ENCODE data around the gene PSD2. TPM values are rescaled to one million over a fixed set of nuclear protein-coding genes. Genes with fewer than 3 reads are reported as not detected.

PSD2 gene
- total RNA-seq, 1 donor from 2014 or later, result 0.52 TPM

DNA sequence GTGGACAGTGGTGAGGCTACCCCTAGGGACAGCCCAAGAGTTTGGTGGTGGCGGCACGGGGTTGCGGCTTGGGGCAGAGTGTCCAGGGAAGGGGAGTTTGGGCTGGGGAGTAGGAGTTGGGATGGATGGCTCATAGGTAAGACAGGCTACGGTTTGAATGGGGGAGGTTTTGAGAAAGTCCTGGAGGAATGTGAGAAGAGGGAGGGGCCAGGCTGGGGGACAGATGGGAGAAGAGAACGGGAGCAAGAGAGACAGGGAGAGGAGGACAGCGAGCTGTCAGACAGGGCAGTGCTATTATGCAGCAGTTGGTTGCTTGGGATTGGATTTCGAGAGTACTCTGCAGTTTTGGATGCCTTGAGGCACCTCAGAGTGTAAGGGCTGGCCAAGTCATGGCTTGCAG lies 24.5 kb downstream of the PSD2 start:
- Histone ChIP-seq H3K27me3 (ENCODE audit: control insufficient read depth in 3 of 3, insufficient read depth in 3 of 3, low read length in 3 of 3) (peaks cover 0 to 9% (median 0%) of the 10 kb centered on the region in 3 donors), H3K4me1 (ENCODE audit: control insufficient read depth in 3 of 3, insufficient read depth in 3 of 3, low read length in 3 of 3) (no peaks in the 10 kb centered on the region), H3K36me3 (ENCODE audit: control insufficient read depth in 3 of 3, insufficient read depth in 3 of 3, low read length in 3 of 3) (no peaks in the 10 kb centered on the region), H3K9me3 (ENCODE audit: control insufficient read depth in 3 of 3, low read length in 3 of 3) (no peaks in the 10 kb centered on the region), H3K27ac (ENCODE audit: low read depth, low read length) (no peak overlapping the region), H3K4me3 (ENCODE audit: low read length in 3 of 3) (no peak overlapping the region), H3K9ac (ENCODE audit: low read depth in 1 of 3, low read length in 3 of 3) (no peak overlapping the region)

DNA sequence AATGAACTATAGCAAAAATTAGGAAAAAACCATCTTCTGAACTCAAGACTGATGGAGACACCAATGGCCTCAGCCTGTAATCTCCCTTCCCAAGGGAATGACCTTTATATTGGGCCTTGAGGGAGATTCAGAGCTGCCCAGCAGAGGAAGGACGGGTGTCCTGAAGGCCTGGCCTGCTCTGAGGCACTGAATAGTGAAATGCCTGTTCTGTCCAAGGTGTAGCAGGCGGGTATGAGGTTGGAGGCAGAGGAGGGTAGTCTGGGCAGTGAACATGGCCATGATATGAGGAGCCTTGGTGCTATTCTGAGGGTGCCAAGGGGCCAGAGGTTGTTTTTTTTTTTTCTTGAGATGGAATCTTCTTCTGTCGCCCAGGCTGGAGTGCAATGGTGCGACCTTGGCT lies 25.0 kb downstream of the PSD2 start:
- Histone ChIP-seq H3K36me3 (ENCODE audit: control insufficient read depth in 3 of 3, insufficient read depth in 3 of 3, low read length in 3 of 3) (no peaks in the 10 kb centered on the region), H3K9ac (ENCODE audit: low read depth in 1 of 3, low read length in 3 of 3) (no peak overlapping the region), H3K27me3 (ENCODE audit: control insufficient read depth in 3 of 3, insufficient read depth in 3 of 3, low read length in 3 of 3) (peaks cover 0 to 9% (median 0%) of the 10 kb centered on the region in 3 donors), H3K9me3 (ENCODE audit: control insufficient read depth in 3 of 3, low read length in 3 of 3) (no peaks in the 10 kb centered on the region), H3K4me3 (ENCODE audit: low read length in 3 of 3) (no peak overlapping the region), H3K4me1 (ENCODE audit: control insufficient read depth in 3 of 3, insufficient read depth in 3 of 3, low read length in 3 of 3) (no peaks in the 10 kb centered on the region), H3K27ac (ENCODE audit: low read depth, low read length) (no peak overlapping the region)

DNA sequence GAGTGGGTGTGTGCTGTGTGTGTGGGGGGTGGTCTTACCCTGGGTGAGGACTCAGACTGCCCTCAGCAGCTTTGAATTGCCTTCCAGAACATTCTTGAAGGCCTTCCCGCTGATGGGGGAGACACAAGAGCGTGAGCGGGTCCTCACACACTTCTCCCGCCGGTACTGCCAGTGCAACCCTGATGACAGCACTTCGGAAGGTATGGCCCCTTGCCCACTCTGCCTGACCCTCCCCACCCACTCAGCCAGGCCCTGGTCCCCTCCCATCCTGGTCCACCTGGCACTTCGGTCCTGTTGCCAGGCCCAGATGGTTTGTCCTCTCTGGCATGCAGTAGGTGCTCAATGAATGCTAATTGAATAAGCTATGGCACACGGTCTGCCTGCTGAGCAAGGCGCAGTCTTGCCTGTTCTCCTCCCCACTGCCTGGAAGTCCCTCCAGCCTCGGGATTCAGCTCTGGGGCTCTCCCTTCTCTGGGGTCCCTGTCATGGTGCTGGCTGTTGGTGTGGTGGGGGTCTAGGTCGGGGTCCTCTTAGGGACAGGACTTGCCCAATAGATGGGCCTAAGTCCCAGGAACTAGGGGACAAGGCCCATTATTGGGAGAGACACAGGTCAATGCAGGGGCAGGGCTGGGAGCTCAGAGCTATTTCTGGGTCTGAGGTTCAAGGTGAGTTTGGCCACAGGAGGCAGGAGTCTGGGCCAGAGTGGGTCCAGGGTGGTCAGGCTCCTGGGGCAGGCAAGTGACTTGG lies 26.4 kb downstream of the PSD2 start:
- H3K27ac ChIP-seq (ENCODE audit: low read depth, low read length), result no peak overlapping the region
- H3K4me1 ChIP-seq (ENCODE audit: control insufficient read depth in 3 of 3, insufficient read depth in 3 of 3, low read length in 3 of 3), result no peaks in the 10 kb centered on the region
- H3K4me3 ChIP-seq (ENCODE audit: low read length in 3 of 3), result no peak overlapping the region
- H3K9me3 ChIP-seq (ENCODE audit: control insufficient read depth in 3 of 3, low read length in 3 of 3), result no peaks in the 10 kb centered on the region
- H3K36me3 ChIP-seq (ENCODE audit: control insufficient read depth in 3 of 3, insufficient read depth in 3 of 3, low read length in 3 of 3), result no peaks in the 10 kb centered on the region
- H3K9ac ChIP-seq (ENCODE audit: low read depth in 1 of 3, low read length in 3 of 3), result no peak overlapping the region
- peaks cover 0 to 6% (median 0%) of the 10 kb centered on the region in 3 donors for H3K27me3 ChIP-seq (ENCODE audit: control insufficient read depth in 3 of 3, insufficient read depth in 3 of 3, low read length in 3 of 3)

DNA sequence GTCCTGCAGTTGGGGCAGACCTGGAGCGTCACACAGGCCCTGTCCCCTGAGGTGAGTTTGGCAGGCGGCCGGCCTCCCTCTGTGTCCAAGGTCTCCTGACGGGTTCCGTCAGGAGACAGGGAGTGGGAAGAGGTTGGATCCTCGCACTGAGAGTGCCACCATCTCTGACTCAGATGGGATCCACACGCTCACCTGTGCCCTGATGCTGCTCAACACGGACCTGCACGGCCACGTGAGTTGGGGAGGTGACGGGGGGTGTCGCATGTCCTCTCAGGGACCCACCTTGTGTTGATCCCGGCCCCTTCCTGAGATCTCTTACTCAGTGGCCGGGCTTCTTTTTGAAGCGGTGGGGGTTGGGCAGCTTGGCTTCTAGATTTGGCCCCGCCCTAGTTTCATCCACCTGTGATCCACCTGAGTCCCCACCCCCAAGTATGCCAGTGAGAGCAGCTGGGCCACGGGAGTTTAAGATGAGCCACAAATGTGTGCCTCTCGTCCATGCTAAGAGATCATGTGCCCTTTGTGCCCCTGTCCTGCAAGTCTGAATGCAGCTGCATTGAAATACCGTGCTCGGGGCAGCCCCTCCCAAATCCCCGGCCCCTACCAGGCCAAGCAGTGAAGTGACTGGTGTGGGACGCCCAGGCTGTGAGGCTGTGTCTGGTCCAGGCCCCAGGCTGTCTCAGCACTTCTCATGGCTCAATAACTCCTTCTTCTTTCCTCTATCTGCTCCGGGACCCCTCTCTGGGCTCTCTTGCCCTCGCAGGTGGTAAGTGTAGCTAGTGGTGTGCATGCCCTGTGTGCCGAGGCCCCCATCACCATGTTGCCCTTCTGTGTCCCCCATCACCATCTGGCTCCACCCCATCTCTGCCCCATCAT lies 27.2 kb downstream of the PSD2 start:
- Histone ChIP-seq H3K9me3 (ENCODE audit: control insufficient read depth in 3 of 3, low read length in 3 of 3) (no peaks in the 10 kb centered on the region), H3K36me3 (ENCODE audit: control insufficient read depth in 3 of 3, insufficient read depth in 3 of 3, low read length in 3 of 3) (no peaks in the 10 kb centered on the region), H3K9ac (ENCODE audit: low read depth in 1 of 3, low read length in 3 of 3) (no peak overlapping the region), H3K27ac (ENCODE audit: low read depth, low read length) (no peak overlapping the region), H3K4me3 (ENCODE audit: low read length in 3 of 3) (no peak overlapping the region), H3K27me3 (ENCODE audit: control insufficient read depth in 3 of 3, insufficient read depth in 3 of 3, low read length in 3 of 3) (peaks cover 0 to 4% (median 0%) of the 10 kb centered on the region in 3 donors), H3K4me1 (ENCODE audit: control insufficient read depth in 3 of 3, insufficient read depth in 3 of 3, low read length in 3 of 3) (no peaks in the 10 kb centered on the region)

DNA sequence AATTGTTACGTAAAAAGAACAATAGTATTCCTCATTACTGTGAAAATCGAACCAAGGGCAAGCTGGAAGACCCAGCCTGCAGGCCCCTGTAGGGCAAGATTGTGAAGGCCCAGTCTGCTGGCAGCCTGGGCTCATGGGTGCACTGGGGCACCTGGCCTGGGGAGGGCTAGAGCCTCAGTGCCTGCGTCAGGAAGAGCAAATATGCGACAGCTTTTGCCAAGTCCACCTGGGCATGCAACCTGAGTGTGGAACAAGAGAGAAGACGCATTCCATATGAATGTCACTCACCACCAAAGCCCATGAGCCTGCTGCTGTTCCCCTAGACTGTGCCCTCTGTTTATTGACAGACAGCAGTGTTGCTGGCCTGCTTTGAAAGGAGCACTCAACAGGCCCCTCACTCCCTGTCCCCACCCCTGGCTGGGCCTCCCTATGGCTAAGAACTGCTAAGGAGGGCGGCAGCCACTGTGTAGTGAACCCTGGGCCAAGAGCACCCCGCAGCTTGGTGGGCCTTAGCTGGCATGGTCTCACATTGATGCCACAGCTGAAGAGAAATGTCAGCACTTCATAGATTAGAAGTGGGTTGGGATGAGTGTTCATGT lies 28.2 kb downstream of the PSD2 start:
- Histone ChIP-seq H3K9me3 (ENCODE audit: control insufficient read depth in 3 of 3, low read length in 3 of 3) (no peaks in the 10 kb centered on the region), H3K36me3 (ENCODE audit: control insufficient read depth in 3 of 3, insufficient read depth in 3 of 3, low read length in 3 of 3) (no peaks in the 10 kb centered on the region), H3K27me3 (ENCODE audit: control insufficient read depth in 3 of 3, insufficient read depth in 3 of 3, low read length in 3 of 3) (peaks cover 0 to 4% (median 0%) of the 10 kb centered on the region in 3 donors), H3K4me1 (ENCODE audit: control insufficient read depth in 3 of 3, insufficient read depth in 3 of 3, low read length in 3 of 3) (no peaks in the 10 kb centered on the region), H3K4me3 (ENCODE audit: low read length in 3 of 3) (no peak overlapping the region), H3K27ac (ENCODE audit: low read depth, low read length) (no peak overlapping the region), H3K9ac (ENCODE audit: low read depth in 1 of 3, low read length in 3 of 3) (no peak overlapping the region)

DNA sequence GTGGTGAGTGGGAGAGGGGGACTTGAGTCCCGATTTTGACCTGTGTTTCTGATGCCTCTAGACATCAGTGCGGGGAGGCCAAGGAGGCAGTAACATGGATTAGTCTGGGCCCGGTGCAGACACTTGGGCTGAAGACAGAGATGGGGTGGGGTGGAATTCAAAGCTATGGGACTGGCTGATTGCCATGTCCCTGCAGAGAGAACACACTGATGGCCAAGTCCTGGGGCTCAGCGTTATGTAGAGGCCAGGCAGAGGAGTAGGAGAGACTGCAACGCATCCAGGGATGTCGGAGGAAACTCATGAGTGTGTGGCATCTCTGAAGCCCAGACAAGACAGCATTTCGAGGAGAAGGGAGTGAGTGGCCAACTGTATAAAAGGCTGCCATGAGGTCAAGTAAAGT lies 30.1 kb downstream of the PSD2 start:
- Histone ChIP-seq H3K36me3 (ENCODE audit: control insufficient read depth in 3 of 3, insufficient read depth in 3 of 3, low read length in 3 of 3) (no peaks in the 10 kb centered on the region), H3K4me1 (ENCODE audit: control insufficient read depth in 3 of 3, insufficient read depth in 3 of 3, low read length in 3 of 3) (no peaks in the 10 kb centered on the region), H3K9me3 (ENCODE audit: control insufficient read depth in 3 of 3, low read length in 3 of 3) (no peaks in the 10 kb centered on the region), H3K9ac (ENCODE audit: low read depth in 1 of 3, low read length in 3 of 3) (no peak overlapping the region), H3K27me3 (ENCODE audit: control insufficient read depth in 3 of 3, insufficient read depth in 3 of 3, low read length in 3 of 3) (no peaks in the 10 kb centered on the region), H3K4me3 (ENCODE audit: low read length in 3 of 3) (no peak overlapping the region), H3K27ac (ENCODE audit: low read depth, low read length) (no peak overlapping the region)

DNA sequence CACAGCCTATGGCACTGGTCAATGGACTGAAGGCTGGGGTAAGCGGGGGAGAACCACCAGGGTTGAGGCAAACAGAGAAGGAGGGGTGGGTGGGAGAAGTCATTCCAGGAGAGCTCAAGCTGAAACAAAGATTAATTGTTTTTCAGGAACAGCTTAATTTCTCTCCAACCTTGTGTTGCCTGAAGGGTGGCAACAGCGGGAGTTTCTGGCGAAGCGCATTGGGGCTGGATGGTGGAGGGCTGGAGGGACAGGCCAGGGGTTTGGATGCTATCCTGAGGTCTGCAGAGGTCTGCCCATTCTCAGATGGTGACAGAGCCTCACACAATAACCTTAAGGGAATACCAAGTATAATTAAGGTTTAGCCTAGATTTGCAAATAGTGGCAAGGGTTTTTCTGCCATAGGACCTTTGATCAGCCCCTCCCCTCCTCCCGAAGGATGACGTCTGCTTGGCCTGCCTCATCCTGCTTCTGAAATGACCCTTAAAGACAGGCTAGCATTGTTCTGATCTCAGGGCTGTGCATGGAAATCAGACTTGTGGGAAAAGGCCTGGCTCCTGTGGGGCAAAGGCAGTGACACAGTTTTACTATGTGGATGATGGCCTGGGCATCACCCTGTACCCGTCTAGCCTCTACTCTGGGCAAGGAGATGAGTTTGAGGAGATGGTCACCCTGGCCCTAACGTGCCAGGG lies 32.7 kb downstream of the PSD2 start:
- no peak overlapping the region for H3K27ac ChIP-seq (ENCODE audit: low read depth, low read length)
- no peaks in the 10 kb centered on the region for H3K4me1 ChIP-seq (ENCODE audit: control insufficient read depth in 3 of 3, insufficient read depth in 3 of 3, low read length in 3 of 3)
- no peaks in the 10 kb centered on the region for H3K9me3 ChIP-seq (ENCODE audit: control insufficient read depth in 3 of 3, low read length in 3 of 3)
- no peaks in the 10 kb centered on the region for H3K36me3 ChIP-seq (ENCODE audit: control insufficient read depth in 3 of 3, insufficient read depth in 3 of 3, low read length in 3 of 3)
- H3K9ac ChIP-seq (ENCODE audit: low read depth in 1 of 3, low read length in 3 of 3), result no peak overlapping the region
- peaks cover 0 to 4% (median 3%) of the 10 kb centered on the region in 3 donors for H3K27me3 ChIP-seq (ENCODE audit: control insufficient read depth in 3 of 3, insufficient read depth in 3 of 3, low read length in 3 of 3)
- no peak overlapping the region for H3K4me3 ChIP-seq (ENCODE audit: low read length in 3 of 3)

DNA sequence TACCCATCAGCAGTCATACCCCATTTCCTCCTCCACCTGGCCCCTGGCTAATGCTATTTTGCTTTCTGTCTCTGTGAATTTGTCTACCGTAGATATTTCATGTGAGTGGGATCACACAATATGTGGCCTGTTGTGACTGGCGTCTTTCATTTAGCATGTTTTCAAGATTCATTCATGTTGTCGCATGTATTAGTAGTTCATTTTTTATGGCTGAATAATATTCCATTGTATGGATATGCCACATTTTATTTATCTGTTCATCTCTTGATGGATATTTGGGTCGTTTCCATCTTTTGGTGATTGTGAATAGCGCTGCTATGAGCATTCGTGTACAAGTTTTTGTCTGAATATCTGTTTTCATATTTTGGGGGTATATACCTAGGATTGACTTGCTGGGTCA lies 33.9 kb downstream of the PSD2 start:
- Histone ChIP-seq H3K27ac (ENCODE audit: low read depth, low read length) (no peak overlapping the region), H3K4me1 (ENCODE audit: control insufficient read depth in 3 of 3, insufficient read depth in 3 of 3, low read length in 3 of 3) (no peaks in the 10 kb centered on the region), H3K9me3 (ENCODE audit: control insufficient read depth in 3 of 3, low read length in 3 of 3) (no peaks in the 10 kb centered on the region), H3K27me3 (ENCODE audit: control insufficient read depth in 3 of 3, insufficient read depth in 3 of 3, low read length in 3 of 3) (peaks cover 0 to 4% (median 3%) of the 10 kb centered on the region in 3 donors), H3K4me3 (ENCODE audit: low read length in 3 of 3) (no peak overlapping the region), H3K36me3 (ENCODE audit: control insufficient read depth in 3 of 3, insufficient read depth in 3 of 3, low read length in 3 of 3) (no peaks in the 10 kb centered on the region), H3K9ac (ENCODE audit: low read depth in 1 of 3, low read length in 3 of 3) (no peak overlapping the region)

DNA sequence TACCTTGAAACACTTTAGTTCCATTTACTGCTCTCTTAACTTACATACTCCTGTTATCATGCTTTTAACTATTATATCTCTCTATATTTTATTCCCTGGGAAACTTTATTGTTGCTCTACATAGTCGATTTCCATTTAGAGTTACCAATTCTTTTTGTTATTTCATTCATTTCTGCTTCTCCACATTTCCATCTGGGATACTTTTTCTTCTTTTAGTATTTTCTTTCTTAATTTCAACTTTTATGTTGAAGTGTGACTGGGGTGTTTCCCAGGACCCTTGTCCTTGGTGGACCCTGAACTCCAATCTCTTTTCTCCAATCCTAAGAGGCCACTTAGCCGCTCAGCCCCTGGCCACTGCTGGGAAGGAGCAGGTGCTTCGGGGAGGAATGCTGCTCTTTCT lies 36.0 kb downstream of the PSD2 start:
- Histone ChIP-seq H3K27ac (ENCODE audit: low read depth, low read length) (no peak overlapping the region), H3K4me3 (ENCODE audit: low read length in 3 of 3) (no peak overlapping the region), H3K9ac (ENCODE audit: low read depth in 1 of 3, low read length in 3 of 3) (no peak overlapping the region), H3K4me1 (ENCODE audit: control insufficient read depth in 3 of 3, insufficient read depth in 3 of 3, low read length in 3 of 3) (no peaks in the 10 kb centered on the region), H3K27me3 (ENCODE audit: control insufficient read depth in 3 of 3, insufficient read depth in 3 of 3, low read length in 3 of 3) (peaks cover 0 to 7% (median 4%) of the 10 kb centered on the region in 3 donors), H3K36me3 (ENCODE audit: control insufficient read depth in 3 of 3, insufficient read depth in 3 of 3, low read length in 3 of 3) (no peaks in the 10 kb centered on the region), H3K9me3 (ENCODE audit: control insufficient read depth in 3 of 3, low read length in 3 of 3) (no peaks in the 10 kb centered on the region)

Measured in skeletal muscle tissue (tissue), 4 donors.